NCI-H446 treated with DMSO at 0.1 percent for 48 hours (cell line): ENCODE data around the gene CRB2.

Experiments used
- DNase-seq: peaks from one replicate; lab custom pipeline; 2025; lab: John Stamatoyannopoulos, UW

The CRB2 gene

GRCh38 chr9:123347289-123348060 is 8.5 kb upstream of the CRB2 start:
- no peak for DNase-seq

DNA sequence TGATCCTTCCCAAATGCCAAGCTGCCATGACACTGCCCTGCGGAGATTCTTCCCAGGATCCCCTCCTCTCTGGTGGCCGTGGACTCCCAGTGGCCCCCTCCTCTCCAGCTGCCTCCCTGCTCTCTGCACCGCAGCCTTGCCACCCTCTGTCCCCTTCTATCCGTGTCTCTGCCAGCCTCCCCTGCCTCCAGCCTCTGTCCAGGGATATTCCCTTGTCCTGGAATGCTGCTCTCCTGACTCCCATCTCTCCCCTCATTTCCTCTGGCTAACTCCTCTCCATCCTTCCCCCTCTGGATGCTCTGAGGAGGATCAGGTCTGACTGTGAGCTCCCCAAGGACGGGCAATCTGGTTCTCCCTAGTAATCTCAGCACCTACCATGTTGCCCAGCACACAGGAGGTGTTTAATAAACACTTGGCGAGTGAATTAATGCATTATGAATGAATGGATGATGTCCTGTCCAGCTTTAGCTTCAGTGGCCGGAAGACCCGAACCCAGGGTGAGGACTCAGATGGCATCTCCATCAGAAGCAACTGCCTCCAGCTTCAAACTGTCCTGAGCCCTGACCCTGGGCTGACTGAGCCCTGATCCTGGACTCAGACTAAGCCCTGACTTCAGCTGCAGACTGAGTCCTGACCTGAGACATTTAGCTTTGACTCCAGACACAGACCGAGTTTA is 7.5 kb upstream of the CRB2 start:
- no peak for DNase-seq

- no peak for DNase-seq
These were observed 7.0 kb upstream of the CRB2 start for GRCh38 chr9:123349033-123349432.

GRCh38 chr9:123349691-123350480 is 6.1 kb upstream of the CRB2 start:
- no peak for DNase-seq

DNA sequence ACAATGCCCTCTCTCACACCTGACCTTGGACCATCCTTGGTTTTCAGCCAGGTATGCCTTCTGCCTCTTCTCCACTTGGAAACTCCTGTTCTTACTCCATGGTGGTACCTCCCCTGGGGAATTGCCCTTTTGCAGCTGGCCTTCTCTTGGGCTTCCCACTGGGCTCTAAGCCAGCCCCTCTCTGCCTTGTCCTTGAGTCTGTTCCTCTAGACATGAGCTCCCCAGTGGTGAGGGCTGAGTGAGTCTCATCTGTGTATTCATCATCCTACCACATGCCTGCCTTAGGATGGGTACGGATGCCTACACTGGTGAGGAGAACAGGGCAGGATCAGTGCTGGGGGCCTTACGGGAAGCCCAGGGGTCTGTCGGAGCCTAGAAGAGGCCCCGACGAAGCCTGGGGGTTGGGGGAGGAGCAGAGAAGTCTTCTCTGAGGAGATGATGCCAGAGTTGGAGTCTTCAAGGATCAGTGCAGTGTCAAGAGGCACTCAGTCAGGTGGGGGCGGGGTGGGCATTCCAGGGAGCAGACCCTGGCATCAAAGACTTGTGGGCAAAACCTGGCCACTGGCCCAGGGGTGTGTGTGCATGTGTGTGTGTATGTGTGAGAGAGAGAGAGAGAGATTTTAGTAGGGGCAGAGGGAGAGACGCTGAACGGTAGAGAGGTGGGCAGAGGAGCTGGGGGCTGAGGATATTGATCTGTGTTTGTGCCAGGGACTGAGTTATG is 5.2 kb upstream of the CRB2 start:
- DNase-seq: no peak

DNA sequence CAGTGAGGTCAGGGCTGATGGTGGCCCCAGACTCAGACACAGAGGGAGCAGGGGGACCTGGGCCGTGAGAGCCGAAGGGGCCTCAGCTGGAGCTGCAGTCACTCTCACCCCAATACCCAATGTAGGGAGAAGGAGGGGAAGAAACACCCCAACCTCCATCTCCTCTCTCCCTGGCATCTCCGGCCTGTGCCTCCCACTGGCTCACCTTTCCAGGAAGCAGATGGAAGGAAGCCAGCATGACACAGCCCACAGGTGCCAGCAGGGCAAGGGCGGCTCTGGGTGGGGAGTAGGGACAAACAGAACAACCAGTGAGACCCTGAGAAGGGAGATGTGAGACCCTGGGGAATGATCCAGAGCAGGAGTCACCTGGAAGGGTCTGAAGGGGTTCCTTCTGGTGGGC is 3.0 kb upstream of the CRB2 start:
- no peak for DNase-seq

DNA sequence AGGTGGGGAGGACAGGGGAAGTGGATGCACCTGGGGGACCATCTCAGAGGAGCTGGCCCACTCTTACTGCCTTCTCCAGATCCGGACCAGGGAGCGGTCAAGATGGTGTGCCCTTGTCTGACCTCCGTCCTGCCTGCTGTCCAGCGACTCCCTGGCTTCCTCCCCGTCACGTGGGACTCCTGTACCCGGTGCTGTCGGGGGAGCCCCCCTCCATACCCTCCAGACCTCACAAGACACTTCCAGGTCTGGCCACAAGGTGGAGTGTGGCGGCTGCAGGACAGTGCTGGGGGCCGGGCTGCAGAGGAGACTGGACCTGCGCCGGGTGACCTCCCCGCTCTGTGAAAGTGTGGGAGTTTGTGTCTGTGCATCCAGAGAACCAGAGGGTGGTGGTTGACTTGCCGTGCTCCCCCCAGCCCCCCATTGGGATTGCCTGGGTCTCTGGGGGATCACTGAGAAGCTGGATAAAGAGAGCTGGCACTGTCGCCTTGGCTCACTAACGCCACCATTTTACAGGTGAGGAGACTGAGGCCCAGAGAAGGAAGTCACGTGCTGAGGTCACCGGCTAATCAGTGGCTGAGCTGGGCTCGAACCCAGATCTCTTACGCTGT is 1.9 kb upstream of the CRB2 start:
- DNase-seq: no peak

DNA sequence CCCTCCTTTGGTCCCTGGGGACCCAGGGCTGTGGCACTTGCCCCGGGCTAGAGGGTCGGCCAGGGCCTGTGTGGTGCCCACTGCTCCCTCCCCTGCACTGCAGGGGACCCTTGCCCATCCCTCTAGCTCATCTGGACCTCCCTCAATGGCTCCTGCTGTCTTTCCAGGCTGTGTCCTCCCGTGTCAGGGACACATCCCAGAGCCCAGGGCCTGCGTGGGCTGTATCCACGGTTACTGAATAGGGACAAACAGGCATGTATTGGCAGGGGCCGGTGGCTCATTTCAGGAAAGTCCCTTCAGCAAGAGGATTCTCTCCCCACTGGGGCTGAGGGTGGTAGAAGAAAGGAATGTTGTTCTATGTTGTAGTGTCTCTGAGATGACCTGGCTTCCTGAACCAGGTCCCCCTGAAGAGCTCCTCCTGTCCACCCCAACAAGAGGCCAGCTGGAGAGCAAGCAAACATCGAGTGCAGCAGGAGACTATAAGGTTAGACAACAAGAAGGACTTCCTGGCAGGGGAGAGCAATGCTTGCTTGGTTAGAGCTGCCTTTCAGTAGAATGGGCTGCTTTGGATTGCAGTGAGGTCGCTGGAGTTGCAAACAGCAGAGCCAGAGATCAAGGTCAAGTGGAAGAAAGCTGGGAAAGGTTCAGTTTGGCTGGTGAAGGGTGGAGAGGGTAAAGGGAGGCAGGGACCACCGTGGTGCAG is 1.0 kb upstream of the CRB2 start:
- no peak for DNase-seq

DNA sequence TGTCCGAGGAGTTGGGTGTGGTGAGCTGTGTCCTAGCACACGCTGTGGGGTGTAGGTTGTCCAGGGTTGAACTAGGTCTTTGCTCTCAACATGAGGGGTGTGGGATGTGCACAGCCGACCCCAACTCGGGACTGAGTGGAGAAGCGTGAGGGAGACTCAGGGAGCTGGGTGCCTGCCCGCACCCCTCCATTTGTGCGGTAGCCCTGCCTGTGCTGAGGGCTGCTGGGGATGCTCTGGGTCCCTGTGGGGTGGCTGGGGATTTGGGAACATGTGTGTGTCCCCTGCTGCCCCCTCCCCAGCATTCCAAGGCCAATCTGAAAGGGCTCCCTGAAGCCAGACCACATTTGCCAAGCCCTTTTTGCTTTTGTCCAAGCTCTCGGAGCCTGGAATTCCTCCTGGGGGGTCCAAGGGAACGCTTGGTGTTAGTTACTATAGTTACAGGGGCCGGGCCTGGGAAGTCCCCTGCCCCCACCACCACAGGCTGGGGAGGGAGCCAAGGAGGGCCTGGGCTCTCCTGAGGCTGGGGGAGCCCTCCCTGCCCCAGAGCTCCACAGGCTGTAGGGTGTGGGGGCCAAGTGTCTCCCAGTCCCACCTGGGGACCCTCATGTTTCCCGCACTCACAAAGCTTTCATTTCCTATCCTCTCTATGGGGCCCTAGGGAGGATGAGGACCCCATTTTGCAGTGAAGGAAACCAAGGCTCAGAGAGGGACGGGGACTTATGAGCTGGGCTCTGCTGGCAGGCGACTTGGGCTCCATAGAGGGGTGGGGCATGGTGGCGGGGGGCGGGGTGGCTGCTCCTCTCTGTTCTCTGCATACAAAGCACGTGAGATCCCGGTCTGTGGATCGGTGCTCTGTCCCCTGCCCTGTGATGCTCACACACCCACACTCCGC is 1.1 kb downstream of the CRB2 start:
- no peak for DNase-seq

GRCh38 chr9:123357743-123358059 is 1.7 kb downstream of the CRB2 start:
- no peak for DNase-seq

- DNase-seq: no peak
These were observed 2.3 kb downstream of the CRB2 start for GRCh38 chr9:123358181-123358905.

DNA sequence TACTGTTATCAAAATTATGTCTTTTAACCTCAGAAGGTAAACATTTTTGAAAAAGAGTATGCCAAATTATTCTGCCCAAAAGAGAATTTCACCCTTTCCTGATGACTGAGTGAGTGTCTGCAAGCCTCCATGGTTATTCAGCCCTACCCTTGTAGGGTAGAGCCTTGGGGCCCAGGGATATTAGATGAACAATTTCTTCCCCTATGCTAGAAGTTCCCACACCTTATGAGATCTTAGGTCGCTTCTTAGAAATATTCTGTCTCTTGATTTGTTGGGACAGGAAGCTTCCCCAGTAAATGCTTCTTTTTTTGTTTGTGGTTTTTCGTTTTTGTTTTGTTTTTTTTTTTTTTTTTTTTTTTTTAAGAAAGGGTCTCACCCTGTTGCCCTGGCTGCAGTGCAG is 3.1 kb downstream of the CRB2 start:
- no peak for DNase-seq

DNA sequence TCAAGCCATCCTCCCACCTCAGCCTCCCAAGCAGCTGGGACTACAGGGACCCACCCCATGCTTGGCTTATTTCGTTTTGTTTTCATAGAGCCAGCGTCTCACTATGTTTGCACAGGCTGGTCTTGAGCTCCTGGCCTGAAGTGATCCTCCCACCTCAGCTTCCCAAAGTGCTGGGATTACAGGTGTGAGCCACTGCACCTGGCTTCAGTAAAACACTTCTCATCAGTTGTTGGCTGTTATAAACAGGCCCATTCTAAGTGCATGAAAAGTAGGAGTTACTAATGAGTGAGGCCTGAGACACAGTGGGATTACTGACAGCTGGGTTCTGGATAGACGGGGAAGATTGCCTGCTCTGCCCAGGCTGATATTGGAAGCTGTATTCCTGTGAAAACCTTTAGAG is 3.5 kb downstream of the CRB2 start:
- DNase-seq: no peak

- DNase-seq: no peak
These were observed 4.4 kb downstream of the CRB2 start for GRCh38 chr9:123360161-123361085.

DNA sequence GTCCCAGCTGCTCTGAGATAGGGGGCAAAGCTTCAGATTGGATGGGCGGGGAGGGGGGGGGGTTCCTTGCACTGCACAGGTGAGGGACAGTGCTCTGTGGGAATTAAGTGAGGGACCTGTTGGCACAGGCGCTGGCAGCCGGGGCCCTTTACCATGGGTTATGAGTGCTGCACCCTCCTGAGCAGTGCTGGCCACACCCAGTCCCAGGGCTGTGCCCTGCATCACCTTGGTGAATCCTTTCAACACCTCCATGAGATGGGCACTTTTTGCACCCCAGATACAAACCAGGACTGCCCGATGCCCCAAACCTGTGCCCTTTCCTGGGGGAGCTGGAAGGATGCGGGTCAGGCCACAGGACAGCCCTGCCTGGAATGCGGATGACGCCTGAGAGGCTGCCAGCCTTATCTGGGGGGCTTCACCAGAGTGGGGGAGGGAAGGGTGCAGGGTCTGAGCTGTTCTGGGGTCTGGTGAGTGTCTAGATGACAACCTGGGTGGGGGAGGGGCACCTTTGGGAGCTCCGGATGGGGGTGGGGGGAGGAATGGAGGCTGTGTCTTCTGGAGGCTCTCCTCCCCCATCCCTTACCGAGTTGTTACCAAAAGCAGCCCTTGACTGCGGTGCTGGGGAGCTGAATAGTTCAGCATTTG is 5.2 kb downstream of the CRB2 start:
- DNase-seq: no peak

DNA sequence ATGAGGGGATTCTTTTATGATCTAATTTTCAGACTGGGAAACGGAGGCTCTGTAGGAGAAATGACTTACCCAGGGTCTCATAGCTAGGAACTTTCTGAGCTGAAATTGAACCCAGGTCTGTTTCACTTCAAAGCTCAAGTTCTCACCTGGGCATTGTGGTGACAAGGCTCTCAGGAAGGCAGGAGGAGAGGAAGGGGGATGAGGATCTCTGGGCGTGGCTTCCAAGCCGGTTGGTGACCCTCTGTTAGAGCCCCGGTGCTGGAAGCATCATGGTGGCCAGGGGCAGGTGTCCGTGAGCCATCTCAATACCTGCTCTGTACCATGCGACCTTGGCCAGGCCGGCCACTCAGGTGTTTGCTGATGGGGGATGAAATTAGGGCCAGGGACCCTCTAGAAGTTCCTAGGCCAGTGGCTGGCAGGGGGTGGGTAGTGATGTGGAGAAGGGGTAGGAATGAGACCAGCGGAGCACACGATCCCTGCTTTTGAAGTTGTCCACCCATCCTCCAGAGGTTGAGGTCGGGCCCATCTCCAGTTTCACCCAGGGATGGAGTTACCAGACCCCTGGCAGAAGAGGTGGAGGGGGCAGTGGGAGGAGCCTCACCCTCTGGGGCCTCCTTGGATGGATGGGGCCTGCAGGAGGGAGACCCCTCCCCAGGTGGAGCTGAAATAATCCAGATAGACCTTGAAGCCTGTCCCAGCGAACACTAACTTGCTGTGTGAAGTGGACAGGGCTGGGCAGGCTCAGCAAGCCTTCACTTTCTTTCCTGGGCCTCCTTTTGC is 5.9 kb downstream of the CRB2 start:
- no peak for DNase-seq

- DNase-seq: no peak
These were observed 6.9 kb downstream of the CRB2 start for GRCh38 chr9:123362856-123363255.
